HCT116 (cell line): ENCODE results near the gene DET1. TPM values are rescaled to one million over a fixed set of nuclear protein-coding genes. Genes with fewer than 3 reads are reported as not detected.

Experiments used
- ATAC-seq: fragments of 200-7000 bp; cut with Tn5 transposase; 2 replicates; pipeline ENCODE4 v1.9.1; 2020; ENCODE audit warnings: mild to moderate bottlenecking, moderate library complexity
- BruUV-seq: library from RNA; stranded (reverse); fragments of 400-500 nt; replicated peaks from 2 replicates; lab custom pipeline; 2021; lab: Mats Ljungman, UMichigan
- CTCF ChIA-PET: fragments of 300-600 bp; sonication (Branson Sonifier 250); formaldehyde crosslinking; loops from one replicate; lab custom pipeline; 2021; ENCODE audit warnings: antibody characterized with exemption; lab: Charles Lee
- POLR2A ChIA-PET: fragments of 300-600, 350-600 bp; sonication (Branson Sonifier 250); formaldehyde crosslinking; loops from one replicate; lab custom pipeline; 2021; ENCODE audit warnings: antibody characterized with exemption; lab: Charles Lee
- RAD21 ChIA-PET, 2 experiments: fragments of 300-600 bp; sonication (Branson Sonifier 250); formaldehyde crosslinking; loops; one replicate each; lab custom pipeline; 2023; ENCODE audit warnings: low total read pairs in 2 of 2; ENCODE audit not compliant: uncharacterized antibody in 2 of 2, unreplicated experiment in 2 of 2, low non-redundant PET in 1 of 2; lab: Charles Lee
- DNase-seq: peaks from one replicate; pipeline ENCODE4 v3.0.0-alpha.2; 2010; ENCODE audit warnings: low read depth, low spot score
- H2AFZ ChIP-seq: fragments of 200-600 bp; shearing (Covaris generic), sonication (generic); 2 replicates; pipeline ENCODE4 v1.6.1; 2017; ENCODE audit warnings: low read depth, mixed run types, mixed read lengths, antibody characterized with exemption, low read length; ENCODE audit not compliant: poor library complexity, severe bottlenecking
- H3K27ac ChIP-seq: 2 replicates; pipeline ENCODE4 v1.5.1; 2012; ENCODE audit warnings: low read depth, low read length
- H3K27me3 ChIP-seq: fragments of 200-600 bp; sonication (generic); 2 replicates; pipeline ENCODE4 v1.6.1; 2016; ENCODE audit warnings: mixed run types, low read length, mixed read lengths; ENCODE audit not compliant: insufficient read depth
- H3K36me3 ChIP-seq, 2 experiments: fragments of 200-500 bp in 1 of 2; fragments of 200-600 bp in 1 of 2; sonication (Bioruptor generic) in 1 of 2; sonication (generic) in 1 of 2; 2 replicates each; pipeline versions ENCODE4 v1.5.1 to v1.6.1; 2014 to 2016; ENCODE audit warnings: low read length in 2 of 2, inconsistent platforms in 1 of 2, mixed read lengths in 1 of 2, mixed run types in 1 of 2; ENCODE audit not compliant: insufficient read depth in 2 of 2, control insufficient read depth in 1 of 2
- H3K4me1 ChIP-seq, 2 experiments: fragments of 200-600 bp in 1 of 2; sonication (generic) in 1 of 2; 2 replicates each; pipeline versions ENCODE4 v1.5.1 to v1.6.1; 2012 to 2017; ENCODE audit warnings: low read length in 2 of 2, inconsistent platforms in 1 of 2, mild to moderate bottlenecking in 1 of 2, mixed read lengths in 1 of 2, mixed run types in 1 of 2, moderate library complexity in 1 of 2; ENCODE audit not compliant: insufficient read depth in 2 of 2, control insufficient read depth in 1 of 2
- H3K4me2 ChIP-seq: fragments of 200-600 bp; sonication (generic); 2 replicates; pipeline ENCODE4 v1.6.1; 2017; ENCODE audit warnings: mixed run types, low read length, mixed read lengths
- H3K4me3 ChIP-seq, 2 experiments: fragments of 200-600 bp in 1 of 2; sonication (generic) in 1 of 2; replicated peaks in 1 of 2; 2 replicates each; pipeline ENCODE4 v1.5.1; 2011 to 2016; ENCODE audit warnings: low read length in 2 of 2, control low read depth in 1 of 2, low read depth in 1 of 2, mild to moderate bottlenecking in 1 of 2, mixed read lengths in 1 of 2, mixed run types in 1 of 2
- H3K79me2 ChIP-seq: fragments of 200-600 bp; sonication (generic); 2 replicates; pipeline ENCODE4 v1.6.1; 2017; ENCODE audit warnings: mild to moderate bottlenecking, mixed run types, low read length, moderate library complexity, mixed read lengths; ENCODE audit not compliant: insufficient read depth
- H3K9ac ChIP-seq: fragments of 200-600 bp; sonication (generic); 2 replicates; pipeline ENCODE4 v1.6.1; 2016; ENCODE audit warnings: low read length, mixed read lengths
- H3K9me2 ChIP-seq: fragments of 200-600 bp; sonication (generic), shearing (Covaris generic); 2 replicates; pipeline ENCODE4 v1.6.1; 2017; ENCODE audit warnings: mixed run types, mild to moderate bottlenecking, moderate library complexity; ENCODE audit not compliant: insufficient read depth
- H3K9me3 ChIP-seq, 2 experiments: fragments of 200-500 bp in 1 of 2; fragments of 200-600 bp in 1 of 2; sonication (Bioruptor generic) in 1 of 2; sonication (generic) in 1 of 2; 2 replicates each; pipeline ENCODE4 v1.6.1; 2014 to 2017; ENCODE audit warnings: low read length in 2 of 2, mixed read lengths in 2 of 2, inconsistent platforms in 1 of 2, low read depth in 1 of 2, mild to moderate bottlenecking in 1 of 2, mixed run types in 1 of 2, moderate library complexity in 1 of 2; ENCODE audit not compliant: control insufficient read depth in 1 of 2, insufficient read depth in 1 of 2
- H4K20me1 ChIP-seq: fragments of 200-600 bp; sonication (generic), shearing (Covaris generic); 2 replicates; pipeline ENCODE4 v1.6.1; 2017; ENCODE audit warnings: mixed run types, mild to moderate bottlenecking, moderate library complexity; ENCODE audit not compliant: insufficient read depth
- ATF3 ChIP-seq: IDR thresholded peaks from 2 replicates; pipeline ENCODE4 v1.6.1; 2012
- CBX3 ChIP-seq: IDR thresholded peaks from 2 replicates; pipeline ENCODE4 v1.6.1; 2012; ENCODE audit warnings: low read depth
- CEBPB ChIP-seq: IDR thresholded peaks from 2 replicates; pipeline ENCODE4 v1.6.1; 2012; ENCODE audit warnings: low read depth
- CTCF ChIP-seq, 3 experiments: fragments of 200-600 bp in 1 of 3; sonication (generic) in 1 of 3; IDR thresholded peaks in 2 of 3; conservative IDR thresholded peaks in 1 of 3; 2 replicates each; pipeline ENCODE4 v1.5.1; 2012 to 2017; ENCODE audit warnings: low read depth in 2 of 3, low read length in 2 of 3, antibody characterized with exemption in 1 of 3, borderline replicate concordance in 1 of 3, control low read depth in 1 of 3, mild to moderate bottlenecking in 1 of 3, mixed read lengths in 1 of 3, mixed run types in 1 of 3, moderate library complexity in 1 of 3; ENCODE audit not compliant: insufficient read depth in 1 of 3
- ELF1 ChIP-seq: IDR thresholded peaks from 2 replicates; pipeline ENCODE4 v1.6.1; 2012; ENCODE audit warnings: low read depth, borderline replicate concordance
- EZH2 ChIP-seq: fragments of 200-600 bp; sonication (generic); IDR thresholded peaks from 2 replicates; pipeline ENCODE4 v1.6.1; 2017; ENCODE audit warnings: antibody characterized with exemption, mixed run types
- JUND ChIP-seq: IDR thresholded peaks from 2 replicates; pipeline ENCODE4 v1.6.1; 2012
- MAX ChIP-seq: IDR thresholded peaks from 2 replicates; pipeline ENCODE4 v1.6.1; 2012
- POLR2A ChIP-seq: IDR thresholded peaks from 2 replicates; pipeline ENCODE4 v1.7.0; 2011; ENCODE audit warnings: borderline replicate concordance; ENCODE audit not compliant: insufficient read depth, insufficient read length; ENCODE audit errors: extremely low read depth
- POLR2AphosphoS5 ChIP-seq: IDR thresholded peaks from 2 replicates; pipeline ENCODE4 v1.6.1; 2011; ENCODE audit warnings: mild to moderate bottlenecking, low read depth, low read length, moderate library complexity
- RAD21 ChIP-seq: IDR thresholded peaks from 2 replicates; pipeline ENCODE4 v1.6.1; 2012; ENCODE audit warnings: low read depth, mild to moderate bottlenecking
- REST ChIP-seq: IDR thresholded peaks from 2 replicates; pipeline ENCODE4 v1.6.1; 2012; ENCODE audit warnings: low read depth
- SIN3A ChIP-seq: IDR thresholded peaks from 2 replicates; pipeline ENCODE4 v1.6.1; 2012; ENCODE audit warnings: low read depth
- TCF7L2 ChIP-seq: IDR thresholded peaks from 2 replicates; pipeline ENCODE4 v1.7.0; 2011; ENCODE audit warnings: borderline replicate concordance, inconsistent platforms; ENCODE audit not compliant: insufficient read depth, insufficient read length; ENCODE audit errors: extremely low read depth
- YY1 ChIP-seq: IDR thresholded peaks from 2 replicates; pipeline ENCODE4 v1.6.1; 2011; ENCODE audit warnings: low read length, low read depth, moderate library complexity, mild to moderate bottlenecking; ENCODE audit not compliant: insufficient replicate concordance; ENCODE audit errors: extremely low read depth
- ZBTB33 ChIP-seq: IDR thresholded peaks from 2 replicates; pipeline ENCODE4 v1.6.1; 2011; ENCODE audit warnings: mild to moderate bottlenecking, low read length, moderate library complexity; ENCODE audit not compliant: insufficient replicate concordance; ENCODE audit errors: extremely low read depth
- intact Hi-C: fragments of 100-400 bp; cut with micrococcal nuclease; formaldehyde crosslinking; loops from 2 replicates; pipeline ENCODE4 v1.10.0; 2022
- total RNA-seq: library from RNA; stranded (reverse); gene quantifications from one replicate; pipeline ENCODE4 v1.2.1, GENCODE V29; 2021; ENCODE audit not compliant: unreplicated experiment

DET1 gene
- total RNA-seq, 1 experiment from 2014 or later = 2.5 TPM

GRCh38 chr15:88568589-88568988, 22.1 kb upstream of the DET1 start:
- RAD21 ChIA-PET = no interaction called here
- no peak for TF ChIP-seq JUND
- no peak for TF ChIP-seq MAX
- no peak for TF ChIP-seq SIN3A
- no peak for TF ChIP-seq ZBTB33
- no peak for TF ChIP-seq CTCF (IDR thresholded peaks at IDR 0.05 in 2 of 3, conservative IDR thresholded peaks at IDR 0.05 in 1 of 3; ENCODE audit: borderline replicate concordance in 1 of 3, insufficient read depth in 1 of 3, low read depth in 2 of 3, low read length in 2 of 3)
- no peak for TF ChIP-seq CEBPB
- no peak for TF ChIP-seq ATF3
- TF ChIP-seq REST = no peak
- no peak for TF ChIP-seq POLR2A
- no peak for TF ChIP-seq TCF7L2
- no peak for TF ChIP-seq POLR2AphosphoS5
- no peak for TF ChIP-seq CBX3
- no peak for TF ChIP-seq RAD21
- no peak for TF ChIP-seq EZH2
- no peak for TF ChIP-seq ELF1
- TF ChIP-seq YY1 = no peak

More at GRCh38 chr15:88568589-88568988, 22.1 kb upstream of the DET1 start:
- DNase-seq (no peak), ATAC-seq (no peak)
- ChIA-PET POLR2A (no interaction called here), CTCF (no interaction called here)
- H3K4me3 ChIP-seq = no peak overlapping the region
- H3K36me3 ChIP-seq = no peaks in the 10 kb centered on the region
- H2AFZ ChIP-seq = no peak overlapping the region
- no peak overlapping the region for H3K4me2 ChIP-seq
- intact Hi-C loops = no loop called here
- peaks cover 16% of the 10 kb centered on the region; the same call in 1 of the 2 replicates for H3K27me3 ChIP-seq
- no peaks in the 10 kb centered on the region for H3K9me2 ChIP-seq
- BruUV-seq = no TSS peak
- no peaks in the 10 kb centered on the region for H3K4me1 ChIP-seq
- no peak overlapping the region for H3K27ac ChIP-seq
- no peaks in the 10 kb centered on the region for H3K9me3 ChIP-seq
- H4K20me1 ChIP-seq = no peaks in the 10 kb centered on the region
- H3K9ac ChIP-seq = no peak overlapping the region
- H3K79me2 ChIP-seq = no peaks in the 10 kb centered on the region
